Measurements from ENCODE around the gene FIGNL2.

The FIGNL2 gene

GRCh38 chr12:51873251-51873994 lies 24.9 kb upstream of the FIGNL2 start:
- DNase-seq, result no peak

DNA sequence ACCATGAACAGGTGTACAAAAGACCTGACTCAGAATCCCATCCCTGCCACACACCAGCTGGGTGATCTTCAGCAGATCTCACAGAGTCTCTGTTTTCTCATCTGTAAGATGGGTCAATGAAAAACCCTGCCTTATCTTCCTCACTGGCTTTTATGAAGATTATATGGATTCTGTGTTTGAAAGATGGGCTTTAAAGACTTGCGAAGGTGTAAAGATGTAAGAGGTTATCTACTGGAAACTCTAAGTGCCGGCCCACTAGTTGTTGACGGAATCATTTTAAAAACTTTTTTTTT lies 24.1 kb upstream of the FIGNL2 start:
- DNase-seq, result no peak

DNA sequence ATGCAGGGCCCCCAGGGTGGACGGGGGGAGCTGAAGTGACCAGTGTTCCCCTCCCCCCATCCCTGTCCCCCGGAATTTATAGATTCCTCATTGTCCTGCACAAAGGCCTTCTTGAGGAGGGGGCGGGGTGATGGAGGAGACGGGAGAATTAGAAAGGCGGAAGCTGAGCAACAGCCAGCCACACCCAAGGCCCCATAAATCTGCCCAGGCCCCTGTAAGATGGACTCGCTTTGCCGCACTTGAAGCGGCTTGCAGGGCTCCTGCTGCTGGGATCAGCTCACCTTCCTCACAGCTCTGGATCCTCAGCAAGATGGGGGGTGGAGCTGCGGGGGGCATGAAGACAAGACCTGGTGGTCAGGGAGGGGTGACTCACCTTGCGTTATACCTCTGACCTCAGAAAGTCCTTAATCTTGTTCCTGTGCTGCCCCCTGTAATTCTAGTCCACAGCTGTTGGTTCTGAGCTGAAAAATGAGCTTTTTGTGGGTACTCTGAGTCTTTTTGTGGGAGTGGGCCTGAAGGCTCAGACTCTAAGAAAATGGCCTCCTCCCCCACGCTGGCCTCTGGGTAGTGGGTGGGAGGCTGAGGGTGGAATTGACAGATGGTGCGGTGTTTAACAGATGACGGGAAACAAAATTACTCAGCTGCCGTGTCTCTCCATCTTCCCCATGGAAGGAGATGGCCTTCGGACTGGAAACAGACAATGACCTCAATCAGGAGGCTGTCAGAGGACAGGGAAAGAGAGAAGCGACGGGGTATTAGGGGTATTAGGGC lies 23.6 kb upstream of the FIGNL2 start:
- DNase-seq, result no peak

- no peak for DNase-seq
These were observed 22.6 kb upstream of the FIGNL2 start for GRCh38 chr12:51871126-51871525.

- DNase-seq, result no peak
These were observed 22.0 kb upstream of the FIGNL2 start for GRCh38 chr12:51870504-51870903.

GRCh38 chr12:51869931-51870330 lies 21.4 kb upstream of the FIGNL2 start:
- DNase-seq, result no peak

- no peak for DNase-seq
These were observed 21.0 kb upstream of the FIGNL2 start for GRCh38 chr12:51869496-51869865.

GRCh38 chr12:51868821-51869495 lies 20.4 kb upstream of the FIGNL2 start:
- no peak for DNase-seq

DNA sequence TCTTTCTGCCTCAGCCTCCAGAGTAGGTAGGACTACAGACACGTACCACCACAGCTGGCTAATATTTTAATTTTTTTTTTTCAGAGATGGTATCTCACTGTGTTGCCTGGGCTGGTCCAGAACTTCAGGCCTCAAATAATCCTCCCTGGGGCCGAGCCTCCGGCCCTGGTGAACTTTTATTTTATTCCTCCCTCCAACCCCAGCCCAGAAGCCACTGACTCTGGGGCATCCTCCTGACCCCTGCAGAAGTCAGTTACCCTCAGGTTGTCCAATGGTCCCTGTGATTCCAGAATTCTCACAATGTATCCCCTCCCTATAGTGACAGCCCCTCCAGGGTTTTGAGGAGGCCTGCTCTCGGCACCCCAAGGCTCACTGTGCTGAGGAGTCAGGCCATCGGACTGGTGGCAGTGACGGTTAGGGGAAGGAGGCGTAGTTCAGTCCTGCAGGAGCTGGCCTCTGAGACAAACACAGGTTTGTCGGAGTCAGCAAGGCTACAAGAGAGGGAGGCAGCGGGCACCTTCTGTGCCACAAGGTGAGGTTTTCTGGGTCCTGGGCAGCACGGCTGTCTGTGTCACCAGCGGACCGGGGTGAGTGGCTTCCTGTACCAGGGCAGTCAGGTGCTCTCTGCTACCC lies 19.4 kb upstream of the FIGNL2 start:
- DNase-seq, result no peak

DNA sequence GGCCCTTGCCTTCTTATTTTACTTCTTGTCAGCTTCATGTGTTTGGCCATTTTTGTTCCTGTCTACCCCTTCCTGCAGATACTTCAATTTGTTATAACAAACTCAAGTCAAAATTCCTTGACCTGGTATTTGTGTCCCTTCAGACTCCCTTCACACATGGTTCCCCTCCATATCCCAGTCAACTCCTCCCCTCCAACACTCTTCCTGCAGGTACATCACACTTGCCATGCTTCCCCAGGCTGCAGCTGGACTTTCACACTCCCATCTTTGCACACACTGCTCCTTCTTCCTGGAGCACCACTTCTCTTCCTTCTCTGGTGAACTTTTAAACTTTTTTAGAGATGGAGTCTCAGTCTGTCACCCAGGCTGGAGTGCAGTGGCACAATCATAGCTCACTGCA lies 18.9 kb upstream of the FIGNL2 start:
- DNase-seq, result no peak

DNA sequence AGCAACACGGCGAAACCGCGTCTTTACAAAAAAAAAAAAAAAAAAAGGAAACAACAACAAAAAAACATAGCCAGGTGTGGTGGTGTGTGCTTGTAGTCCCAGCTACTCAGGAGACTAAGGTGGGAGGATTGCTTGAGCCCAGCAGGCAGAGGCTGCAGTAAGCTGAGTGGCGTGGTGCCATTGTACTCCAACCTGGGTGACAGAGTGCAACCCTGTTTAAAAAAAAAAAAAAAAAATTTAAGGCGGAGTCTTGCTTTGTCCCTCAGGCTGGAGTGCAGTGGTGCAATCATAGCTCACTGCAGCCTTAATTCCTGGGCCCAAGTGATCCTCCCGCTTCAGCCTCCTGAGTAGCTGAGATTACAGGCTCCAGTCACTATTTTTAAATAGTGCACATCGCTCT lies 18.2 kb upstream of the FIGNL2 start:
- no peak for DNase-seq

GRCh38 chr12:51866324-51866723 lies 17.8 kb upstream of the FIGNL2 start:
- no peak for DNase-seq

GRCh38 chr12:51865757-51866270 lies 17.3 kb upstream of the FIGNL2 start:
- DNase-seq, result no peak

GRCh38 chr12:51864833-51865670 lies 16.5 kb upstream of the FIGNL2 start:
- DNase-seq, result no peak

DNA sequence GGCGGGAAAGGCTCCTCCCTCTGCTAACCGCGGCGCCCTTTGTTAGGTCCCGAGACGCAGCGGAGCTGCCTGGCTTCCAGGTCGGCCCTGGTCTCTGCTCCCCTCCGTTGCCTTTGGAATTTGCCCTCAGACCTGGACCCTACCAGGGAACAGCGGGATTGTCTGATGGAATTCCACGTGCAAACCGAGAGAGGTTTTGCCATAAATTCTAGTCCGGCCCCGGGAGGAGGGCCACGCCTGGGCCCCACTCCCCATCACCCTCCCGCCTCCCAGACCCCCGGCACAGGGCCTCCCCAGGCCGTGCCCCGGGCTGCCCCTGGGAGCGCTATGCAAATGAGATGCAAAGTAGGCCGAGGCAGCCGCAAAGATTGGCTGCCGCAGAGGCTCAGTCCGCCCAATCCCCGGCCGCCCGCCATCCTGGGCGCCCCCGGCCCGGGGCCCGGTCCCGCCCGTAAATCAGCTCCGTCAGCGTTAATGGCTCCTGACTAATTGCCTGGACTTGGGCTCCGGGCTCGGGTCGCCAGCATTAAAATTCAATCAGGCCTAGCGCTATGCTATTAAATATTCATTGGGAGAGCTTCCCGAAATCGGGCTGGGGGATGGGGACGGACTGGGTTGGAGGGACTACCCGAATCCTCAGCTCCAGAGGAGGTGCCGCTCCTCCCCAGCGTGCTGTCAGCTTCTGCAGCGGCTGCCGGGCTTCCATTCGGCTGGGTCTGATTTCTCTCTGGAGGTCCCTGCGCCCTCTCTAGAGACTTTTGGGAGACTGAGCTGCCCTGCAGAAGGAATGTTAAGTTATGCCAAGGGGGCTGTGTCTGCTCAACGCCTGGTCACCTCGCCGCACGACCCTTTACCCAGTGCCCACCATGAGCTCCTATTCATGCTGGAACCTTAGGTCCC lies 15.7 kb upstream of the FIGNL2 start:
- peak; percentile 42 for DNase-seq

- DNase-seq, result no peak
These were observed 14.9 kb upstream of the FIGNL2 start for GRCh38 chr12:51863363-51863932.

GRCh38 chr12:51862947-51863346 lies 14.4 kb upstream of the FIGNL2 start:
- no peak for DNase-seq

- DNase-seq, result no peak
These were observed 12.5 kb upstream of the FIGNL2 start for GRCh38 chr12:51860986-51861385.

DNA sequence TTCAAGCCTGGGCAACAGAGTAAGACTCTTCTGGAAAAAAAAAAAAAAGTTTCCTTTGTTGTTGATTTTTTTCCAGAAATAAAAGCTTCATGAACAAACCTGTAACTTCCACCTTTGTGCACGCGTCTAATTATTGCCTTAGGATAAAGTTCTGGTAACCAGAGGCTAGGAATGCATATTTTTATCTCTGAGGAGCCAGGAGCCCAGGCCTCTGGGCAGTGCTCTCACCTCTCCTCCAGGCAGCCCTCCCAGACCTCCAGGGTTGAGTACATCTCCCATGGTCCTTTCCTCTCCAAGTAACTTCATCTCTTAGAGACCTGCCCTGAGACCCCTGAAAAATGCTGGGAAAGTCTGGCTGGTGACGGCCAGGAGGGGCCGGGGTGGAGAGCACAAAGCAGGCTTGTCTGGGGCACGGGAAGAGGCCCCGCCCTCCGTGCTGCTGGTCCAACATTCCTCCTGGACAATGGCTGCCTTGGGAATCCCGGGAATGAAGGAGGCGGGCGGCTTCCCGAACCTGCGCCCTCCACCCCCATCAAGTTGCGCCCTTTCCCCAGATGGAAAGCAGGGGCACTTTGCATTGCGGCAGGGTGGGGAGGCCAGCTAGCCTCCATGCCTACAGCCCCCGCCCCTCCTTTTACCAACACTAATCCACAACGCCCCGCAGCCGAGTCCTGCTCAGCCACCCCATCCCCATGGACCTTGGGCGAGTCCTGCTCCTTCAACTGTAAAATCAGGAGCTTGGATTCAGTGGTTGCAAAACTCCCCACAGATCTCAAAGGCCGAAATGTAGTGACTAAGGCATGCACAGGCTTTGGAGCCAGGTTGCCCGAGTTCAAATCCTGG lies 7.3 kb upstream of the FIGNL2 start:
- no peak for DNase-seq
